K562 (cell line): ENCODE results near the gene TCF19. TPM values are rescaled to one million over a fixed set of nuclear protein-coding genes. Genes with fewer than 3 reads are reported as not detected.

Experiments used
- ATF1 ChIP-seq, 2 experiments: fragments of 450-650 bp in 1 of 2; IDR thresholded peaks; 2 replicates each; pipeline ENCODE4 v1.6.1; 2016; ENCODE audit warnings: missing compliant biosample characterization in 1 of 2, missing genetic modification characterization in 1 of 2
- CBX1 ChIP-seq: sonication (generic); IDR thresholded peaks from 2 replicates; pipeline ENCODE4 v1.6.1; 2016; ENCODE audit warnings: antibody characterized with exemption, low read depth, mild to moderate bottlenecking
- CREB3 ChIP-seq: fragments of 450-650 bp; conservative IDR thresholded peaks from 2 replicates; pipeline ENCODE4 v1.6.1; 2016; ENCODE audit warnings: missing genetic modification characterization, low read depth, mild to moderate bottlenecking, missing compliant biosample characterization, moderate library complexity
- E2F8 ChIP-seq: fragments of 450-650 bp; IDR thresholded peaks from 2 replicates; pipeline ENCODE4 v1.7.1; 2018; ENCODE audit warnings: mild to moderate bottlenecking, low read depth; ENCODE audit not compliant: partially characterized antibody
- ETS1 ChIP-seq: conservative IDR thresholded peaks from 2 replicates; pipeline ENCODE4 v1.6.1; 2011; ENCODE audit warnings: low read depth, mild to moderate bottlenecking, low read length; ENCODE audit not compliant: control insufficient read depth
- MCM5 ChIP-seq: fragments of 450-650 bp; IDR thresholded peaks from 2 replicates; pipeline ENCODE4 v1.6.1; 2016; ENCODE audit warnings: low read depth
- MTA2 ChIP-seq: fragments of 450-650 bp; IDR thresholded peaks from 2 replicates; pipeline ENCODE4 v1.6.1; 2016; ENCODE audit warnings: low read depth
- RBM25 ChIP-seq: fragments of 200-400 bp; formaldehyde crosslinking; IDR thresholded peaks from 2 replicates; pipeline ENCODE4 v1.6.1; 2018; ENCODE audit warnings: low read length, low read depth, moderate library complexity; ENCODE audit not compliant: severe bottlenecking
- SP2 ChIP-seq: IDR thresholded peaks from 2 replicates; pipeline ENCODE4 v1.6.1; 2011; ENCODE audit warnings: mild to moderate bottlenecking, low read depth, low read length, moderate library complexity; ENCODE audit not compliant: poor library complexity, severe bottlenecking; ENCODE audit errors: extremely low read depth
- U2AF2 ChIP-seq: fragments of 200-400 bp; formaldehyde crosslinking; optimal IDR thresholded peaks from 2 replicates; pipeline ENCODE3; 2017; ENCODE audit warnings: low read depth, mild to moderate bottlenecking, low read length
- ZNF407 ChIP-seq: fragments of 450-650 bp; IDR thresholded peaks from 2 replicates; pipeline ENCODE4 v1.6.1; 2016; ENCODE audit warnings: low read depth
- ZNF507 ChIP-seq: conservative IDR thresholded peaks from 2 replicates; pipeline ENCODE4 v1.6.1; 2017; ENCODE audit warnings: missing genetic modification characterization, missing compliant biosample characterization
- ZNF79 ChIP-seq: fragments of 250-450 bp; sonication (Bioruptor Pico); IDR thresholded peaks from 2 replicates; pipeline ENCODE4 v1.4.0; 2020; ENCODE audit warnings: low read depth, mild to moderate bottlenecking, moderate library complexity
- polyA plus RNA-seq, 8 experiments: library from polyadenylated mRNA; depleted of rRNA in 4 of 8; stranded (reverse) in 5 of 8; unstranded in 3 of 8; fragments of >200 nt; fragmentation: Nextera tagmentation in 2 of 8; fragmentation: Illumina TruSeq in 1 of 8; extraction: Ambion mirVana in 2 of 8; extraction: Trizol in 1 of 8; gene quantifications; 2 replicates each; pipeline versions ENCODE4 v1.2.1 to v1.2.3, GENCODE V29; 2011 to 2014; ENCODE audit warnings: inconsistent platforms in 1 of 8, missing spikeins in 1 of 8
- total RNA-seq, 7 experiments: library from RNA; depleted of rRNA in 6 of 7; stranded (reverse); fragments of >200 nt in 6 of 7; fragmentation: Illumina TruSeq in 2 of 7; extraction: Trizol in 2 of 7; gene quantifications; 2 replicates each; pipeline versions ENCODE4 v1.2.1 to v1.2.3, GENCODE V29; 2011 to 2021; ENCODE audit warnings: low replicate concordance in 1 of 7

The TCF19 gene
- total and polyA plus RNA-seq, 9 of the 15 experiments (the other 6 are each of a cell fraction or from before 2014, with no cell fraction given): 4.2 to 42.5 (median 25.7) TPM

- TF ChIP-seq ZNF79 (CRISPR knock-in tag): no peak
- peak; percentile 89 for TF ChIP-seq SP2
- no peak for TF ChIP-seq MCM5
- no peak for TF ChIP-seq ZNF507
- no peak for TF ChIP-seq CREB3 (tag)
- 0 out of 2 replicates have a peak, but pooled peaks have one; percentile 26 for TF ChIP-seq CBX1
- peak; percentile 96 for TF ChIP-seq E2F8
- TF ChIP-seq MTA2: no peak
- peak; percentile 72; the same call in 1 of the 2 replicates for TF ChIP-seq ETS1
- peak; percentile 99 for TF ChIP-seq RBM25
- TF ChIP-seq ZNF407: no peak
- TF ChIP-seq ATF1 (CRISPR knock-in tag; IDR thresholded peaks at IDR 0.05): no peak
- peak; percentile 84 for TF ChIP-seq ATF1 (tag; IDR thresholded peaks at IDR 0.05)
- TF ChIP-seq U2AF2: no peak
Observed at GRCh38 chr6:31158140-31158862, at the start of gene TCF19 (continued).
